ENCODE measurements around the gene TNFAIP8. TPM values are rescaled to one million over a fixed set of nuclear protein-coding genes. Genes with fewer than 3 reads are reported as not detected.

The TNFAIP8 gene
- total RNA-seq, 2 experiments from 2014 or later, result 106 to 114 TPM

DNA sequence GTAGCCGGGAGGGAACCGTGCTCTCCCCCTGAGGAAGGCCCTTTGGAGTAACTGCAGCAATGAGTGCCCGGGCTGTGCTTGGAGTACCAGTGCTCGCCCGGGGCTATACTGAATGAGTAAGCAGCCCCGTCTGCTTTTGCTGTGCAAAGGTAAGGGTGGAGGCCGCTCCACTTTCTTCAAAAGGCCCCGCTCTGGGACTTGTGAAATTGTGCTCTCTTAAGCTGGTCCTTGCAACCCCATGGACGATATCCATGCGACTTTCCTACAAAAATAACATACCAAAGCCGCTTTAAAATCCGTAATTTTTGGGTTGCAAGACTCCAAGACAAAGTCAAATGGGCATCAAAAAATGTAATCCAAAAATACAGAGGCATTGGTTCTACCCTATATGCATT is 578 bp upstream of the TNFAIP8 start:
- Mint-ChIP-seq H3K4me3 (peak overlapping the region; percentile 93), H3K9me3 (no peaks in the 10 kb centered on the region), H3K27ac (peak overlapping the region; percentile 86), H3K36me3 (ENCODE audit: low read depth) (peaks cover 43% of the 10 kb centered on the region), H3K27me3 (no peaks in the 10 kb centered on the region), H3K4me1 (ENCODE audit: low read depth) (peaks cover 97% of the 10 kb centered on the region)
- no peaks in the 10 kb centered on the region for H3K27me3 ChIP-seq (ENCODE audit: control insufficient read depth in 1 of 2, insufficient read depth in 2 of 2, low read length in 2 of 2)
- TF ChIP-seq, protein P1, sequence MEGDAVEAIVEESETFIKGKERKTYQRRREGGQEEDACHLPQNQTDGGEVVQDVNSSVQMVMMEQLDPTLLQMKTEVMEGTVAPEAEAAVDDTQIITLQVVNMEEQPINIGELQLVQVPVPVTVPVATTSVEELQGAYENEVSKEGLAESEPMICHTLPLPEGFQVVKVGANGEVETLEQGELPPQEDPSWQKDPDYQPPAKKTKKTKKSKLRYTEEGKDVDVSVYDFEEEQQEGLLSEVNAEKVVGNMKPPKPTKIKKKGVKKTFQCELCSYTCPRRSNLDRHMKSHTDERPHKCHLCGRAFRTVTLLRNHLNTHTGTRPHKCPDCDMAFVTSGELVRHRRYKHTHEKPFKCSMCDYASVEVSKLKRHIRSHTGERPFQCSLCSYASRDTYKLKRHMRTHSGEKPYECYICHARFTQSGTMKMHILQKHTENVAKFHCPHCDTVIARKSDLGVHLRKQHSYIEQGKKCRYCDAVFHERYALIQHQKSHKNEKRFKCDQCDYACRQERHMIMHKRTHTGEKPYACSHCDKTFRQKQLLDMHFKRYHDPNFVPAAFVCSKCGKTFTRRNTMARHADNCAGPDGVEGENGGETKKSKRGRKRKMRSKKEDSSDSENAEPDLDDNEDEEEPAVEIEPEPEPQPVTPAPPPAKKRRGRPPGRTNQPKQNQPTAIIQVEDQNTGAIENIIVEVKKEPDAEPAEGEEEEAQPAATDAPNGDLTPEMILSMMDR (IDR thresholded peaks at IDR 0.05), result no peak
- DNase-seq (peak in 11 of 14 experiments; percentile 21 to 67 (median 49)), ATAC-seq (ENCODE audit: poor library complexity) (peak; percentile 62)
- peaks cover 20% of the 10 kb centered on the region for H3K36me3 ChIP-seq (ENCODE audit: insufficient read depth, low read length)
- intact Hi-C loops (cut with DNase I, micrococcal nuclease), result loop anchor here (2.0 to 5.0 kb wide), 3 partner anchors 14 to 38 kb away; no protein-coding TSS in a partner anchor
- CTCF ChIA-PET, result interaction anchor here (0.6 to 6.3 kb wide), 3 partner anchors 13 to 40 kb away, joined by 3 to 36 read pairs (median 4); no protein-coding TSS in a partner anchor
- peaks cover 87% of the 10 kb centered on the region for H3K4me1 ChIP-seq (ENCODE audit: insufficient read depth, low read length)
- POLR2A ChIA-PET, result interaction anchor here (0.7 to 13.0 kb wide), 7 partner anchors 11 to 85 kb away, joined by 3 to 301 read pairs (median 4); no protein-coding TSS in a partner anchor
- peak overlapping the region; percentile 61 for H3K4me3 ChIP-seq (ENCODE audit: low read length)
- H3K27ac ChIP-seq (ENCODE audit: low read depth in 1 of 2, low read length in 2 of 2), result peak overlapping the region; percentile 19 to 76
- H3K9me3 ChIP-seq (ENCODE audit: control insufficient read depth in 1 of 2, insufficient read depth in 1 of 2, low read length in 2 of 2), result no peaks in the 10 kb centered on the region

DNA sequence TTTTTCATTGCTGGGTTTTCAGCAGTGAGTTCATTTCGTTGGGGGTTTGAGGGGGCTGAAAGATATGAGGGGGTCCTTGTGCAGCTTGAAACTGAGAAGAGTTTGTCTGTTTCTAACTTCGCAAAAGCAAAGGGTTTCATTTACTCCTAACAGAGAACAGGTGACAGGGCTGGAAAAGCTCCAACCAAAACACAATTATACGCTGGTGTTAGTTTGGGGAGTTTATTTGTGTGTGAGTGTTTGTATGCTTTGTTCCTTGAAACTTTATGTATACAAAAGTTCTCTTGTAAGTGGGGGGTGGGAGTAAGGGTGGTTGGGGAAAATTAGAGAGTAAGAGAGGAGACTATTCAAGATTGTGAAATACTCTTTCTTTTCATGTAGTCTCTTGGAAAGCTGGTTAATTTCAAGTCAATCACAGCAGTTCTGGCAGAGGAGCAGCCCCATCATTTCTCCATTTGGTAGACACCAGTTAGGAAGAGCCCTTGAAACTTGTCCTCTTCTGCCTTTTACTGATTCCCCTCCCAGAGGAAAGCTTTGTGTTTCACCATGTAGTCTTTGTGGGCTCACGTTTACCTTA is 881 bp downstream of the TNFAIP8 start:
- Histone ChIP-seq H3K4me3 (ENCODE audit: low read length) (peak overlapping the region; percentile 61), H3K27me3 (ENCODE audit: control insufficient read depth in 1 of 2, insufficient read depth in 2 of 2, low read length in 2 of 2) (no peaks in the 10 kb centered on the region), H3K36me3 (ENCODE audit: insufficient read depth, low read length) (peaks cover 21% of the 10 kb centered on the region), H3K4me1 (ENCODE audit: insufficient read depth, low read length) (peaks cover 90% of the 10 kb centered on the region), H3K9me3 (ENCODE audit: control insufficient read depth in 1 of 2, insufficient read depth in 1 of 2, low read length in 2 of 2) (no peaks in the 10 kb centered on the region), H3K27ac (ENCODE audit: low read depth in 1 of 2, low read length in 2 of 2) (peak overlapping the region; percentile 63 to 75)
- intact Hi-C loops (cut with DNase I, micrococcal nuclease), result loop anchor here (5.0 kb wide), 1 partner anchor 39 kb away; no protein-coding TSS in a partner anchor
- peaks cover 99% of the 10 kb centered on the region for H3K4me1 Mint-ChIP-seq (ENCODE audit: low read depth)
- no peaks in the 10 kb centered on the region for H3K27me3 Mint-ChIP-seq
- DNase-seq (no peak), ATAC-seq (ENCODE audit: poor library complexity) (no peak)
- POLR2A ChIA-PET, result interaction anchor here (0.6 to 13.0 kb wide), 11 partner anchors 9 to 286 kb away, joined by 3 to 301 read pairs (median 4); partner anchors contain the start of gene DMXL1
- TF ChIP-seq, protein P1 (IDR thresholded peaks at IDR 0.05), result no peak
- CTCF ChIA-PET, result interaction anchor here (0.7 to 6.3 kb wide), 8 partner anchors 7 to 54 kb away, joined by 3 to 36 read pairs (median 4); no protein-coding TSS in a partner anchor
- peaks cover 49% of the 10 kb centered on the region for H3K36me3 Mint-ChIP-seq (ENCODE audit: low read depth)
- H3K9me3 Mint-ChIP-seq, result no peaks in the 10 kb centered on the region
- H3K4me3 Mint-ChIP-seq, result peak overlapping the region; percentile 93
- peak overlapping the region; percentile 86 for H3K27ac Mint-ChIP-seq

DNA sequence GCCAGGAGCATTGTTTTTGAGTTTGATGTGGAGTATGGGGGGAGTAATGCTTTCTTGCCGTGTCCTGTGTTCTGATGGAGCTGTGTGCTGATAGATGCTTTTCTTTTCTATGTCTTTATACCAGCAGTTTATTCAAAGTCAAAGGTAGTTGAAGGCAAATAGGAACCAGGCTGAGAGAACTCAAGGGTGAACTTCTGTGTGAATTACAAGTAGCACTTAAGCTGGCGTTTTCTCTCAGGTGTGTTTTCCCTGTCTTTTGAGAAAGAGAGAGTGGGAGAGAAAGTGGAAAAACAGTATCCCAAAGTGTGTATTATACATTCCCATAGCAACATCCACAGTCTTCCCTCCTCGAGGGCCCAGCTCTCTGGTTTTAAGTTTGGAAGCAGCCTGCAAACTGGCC is 1.5 kb downstream of the TNFAIP8 start:
- peaks cover 89% of the 10 kb centered on the region for H3K4me1 ChIP-seq (ENCODE audit: insufficient read depth, low read length)
- Mint-ChIP-seq H3K36me3 (ENCODE audit: low read depth) (peaks cover 51% of the 10 kb centered on the region), H3K27me3 (no peaks in the 10 kb centered on the region), H3K4me1 (ENCODE audit: low read depth) (peaks cover 99% of the 10 kb centered on the region), H3K27ac (peak overlapping the region; percentile 86), H3K9me3 (no peaks in the 10 kb centered on the region), H3K4me3 (peak overlapping the region; percentile 93)
- H3K27ac ChIP-seq (ENCODE audit: low read depth in 1 of 2, low read length in 2 of 2), result peak overlapping the region; percentile 63 to 75
- DNase-seq, result no peak
- ChIA-PET POLR2A (interaction anchor here (0.8 to 13.0 kb wide), 16 partner anchors 9 to 287 kb away, joined by 3 to 301 read pairs (median 3); partner anchors contain the start of gene DMXL1), CTCF (interaction anchor here (0.7 to 6.3 kb wide), 9 partner anchors 8 to 55 kb away, joined by 3 to 36 read pairs (median 5); no protein-coding TSS in a partner anchor)
- TF ChIP-seq, protein P1 (IDR thresholded peaks at IDR 0.05), result no peak
- intact Hi-C loops (cut with DNase I, micrococcal nuclease), result loop anchor here (5.0 kb wide), 1 partner anchor 40 kb away; no protein-coding TSS in a partner anchor
- H3K4me3 ChIP-seq (ENCODE audit: low read length), result peak overlapping the region; percentile 61
- H3K36me3 ChIP-seq (ENCODE audit: insufficient read depth, low read length), result peaks cover 25% of the 10 kb centered on the region
- no peaks in the 10 kb centered on the region for H3K27me3 ChIP-seq (ENCODE audit: control insufficient read depth in 1 of 2, insufficient read depth in 2 of 2, low read length in 2 of 2)
- H3K9me3 ChIP-seq (ENCODE audit: control insufficient read depth in 1 of 2, insufficient read depth in 1 of 2, low read length in 2 of 2), result no peaks in the 10 kb centered on the region
- ATAC-seq (ENCODE audit: poor library complexity), result no peak

Measured in CD4-positive, alpha-beta T cell (primary cell).